Measurements from ENCODE around the gene DDX4.
A peak's percentile ranks its signal among the peaks of the same experiment; 100 is the strongest.

The DDX4 gene

DNA sequence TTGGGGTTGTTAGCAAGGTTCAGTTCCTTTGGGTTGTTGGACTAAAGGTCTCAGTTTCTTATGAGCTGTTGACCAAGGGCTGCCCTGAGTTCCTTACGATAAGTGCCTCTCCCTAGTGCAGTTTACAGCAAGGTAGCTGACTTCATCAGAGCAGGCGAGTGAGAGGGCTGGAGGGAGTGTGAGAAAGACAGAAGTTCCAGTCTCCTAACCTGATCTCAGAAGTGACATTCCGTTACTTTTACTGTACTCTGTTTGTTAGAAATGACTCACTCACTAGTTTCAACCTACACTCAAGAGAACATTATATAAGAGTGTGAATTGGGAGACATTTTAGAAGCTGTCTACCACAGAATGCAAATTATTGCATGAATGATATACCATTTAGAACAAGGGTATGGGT, 92.1 kb downstream of the DDX4 start:
- DNase-seq: no peak

DNA sequence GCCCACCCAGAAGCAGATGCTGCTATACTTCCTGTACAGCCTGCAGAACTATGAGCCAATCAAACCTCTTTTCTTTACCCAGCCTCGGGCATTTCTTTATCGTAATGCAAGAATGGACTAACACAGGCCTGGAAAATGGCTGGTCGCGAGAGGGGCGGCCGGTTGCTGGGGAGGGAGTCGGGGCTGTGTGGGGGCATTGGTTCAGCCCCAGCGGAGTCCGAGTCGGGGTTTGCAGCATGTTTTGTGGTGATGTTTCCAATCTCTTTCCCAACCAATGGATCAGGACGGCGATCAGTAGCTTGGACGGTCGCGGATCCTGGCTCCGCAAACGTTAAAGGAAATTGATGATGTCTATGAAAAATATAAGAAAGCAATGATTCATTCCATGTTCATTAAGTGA, 94.6 kb downstream of the DDX4 start:
- no peak for DNase-seq

DNA sequence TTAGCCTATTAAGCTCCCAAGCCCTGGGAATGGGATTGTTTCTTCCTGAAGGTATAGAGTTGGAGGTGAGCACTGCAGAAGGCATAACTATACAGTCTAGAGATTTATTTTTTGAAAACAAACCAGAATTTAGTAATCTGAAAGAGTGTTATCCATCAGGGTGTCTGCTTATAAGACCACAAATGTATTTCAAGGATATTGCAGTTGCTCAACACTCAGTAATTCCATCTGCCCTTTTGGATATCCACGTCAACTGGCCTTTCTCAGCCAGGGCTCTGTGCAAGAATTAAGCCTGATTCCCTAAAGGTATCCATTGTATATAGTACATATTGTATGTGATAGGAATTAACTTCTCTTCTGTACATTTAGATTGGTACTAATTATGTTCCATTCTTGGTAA, 98.3 kb downstream of the DDX4 start:
- no peak for DNase-seq

DNA sequence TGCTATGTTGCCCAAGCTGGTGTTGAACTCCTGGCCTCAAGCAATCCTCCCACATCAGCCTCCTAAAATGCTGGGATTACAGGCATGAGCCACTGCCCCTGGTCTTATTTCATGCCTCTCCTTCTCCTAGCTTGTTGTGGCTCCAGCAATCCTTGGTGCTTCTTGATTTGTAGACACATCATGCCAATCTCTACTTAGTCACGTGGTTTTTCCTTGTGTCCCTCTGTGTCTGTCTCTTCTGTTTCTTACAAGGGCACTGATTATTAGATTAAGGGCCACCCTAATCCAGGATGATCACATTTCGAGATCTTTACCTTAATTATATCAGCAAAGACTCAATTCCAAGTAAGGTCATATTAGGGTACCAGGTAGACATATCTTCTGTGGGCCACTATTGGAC, 104.1 kb downstream of the DDX4 start:
- DNase-seq: no peak

DNA sequence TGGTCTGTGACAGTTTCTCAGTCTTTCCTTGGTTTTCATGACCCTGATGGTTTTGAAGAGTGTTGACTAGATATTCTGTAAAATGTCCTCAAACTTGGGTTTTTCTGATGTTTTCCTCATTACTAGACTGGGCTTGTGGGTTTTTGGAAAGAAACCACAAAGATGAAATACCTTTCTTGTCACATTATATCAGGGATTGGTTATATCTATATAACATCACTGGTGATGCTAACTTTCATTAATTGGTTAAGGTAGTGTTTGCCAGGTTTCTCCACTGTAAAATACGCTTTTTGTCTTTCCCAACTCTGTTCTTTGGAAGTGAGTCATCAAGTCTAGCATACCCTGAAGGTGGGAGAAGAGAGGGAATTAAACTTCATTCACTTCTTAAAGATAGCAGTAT, 110.0 kb downstream of the DDX4 start:
- no peak for DNase-seq

DNA sequence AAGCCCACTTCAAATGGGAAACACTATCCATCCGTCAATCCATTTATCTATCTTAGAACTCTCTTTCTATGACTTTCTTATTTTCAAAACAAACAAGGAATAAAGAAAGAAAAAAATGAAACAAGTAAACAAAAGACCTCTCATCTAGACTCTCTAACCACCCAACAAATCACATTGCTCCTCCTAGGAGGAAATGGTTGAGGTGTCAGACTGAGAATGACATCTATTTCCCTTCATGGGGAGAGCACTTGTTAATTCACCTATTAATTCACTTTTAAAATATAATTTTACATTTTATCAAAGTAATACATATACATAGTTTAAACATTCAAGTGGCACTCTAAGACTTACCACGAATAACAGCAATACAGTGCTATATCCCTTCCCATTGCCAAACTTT, 110.9 kb downstream of the DDX4 start:
- no peak for DNase-seq

DNA sequence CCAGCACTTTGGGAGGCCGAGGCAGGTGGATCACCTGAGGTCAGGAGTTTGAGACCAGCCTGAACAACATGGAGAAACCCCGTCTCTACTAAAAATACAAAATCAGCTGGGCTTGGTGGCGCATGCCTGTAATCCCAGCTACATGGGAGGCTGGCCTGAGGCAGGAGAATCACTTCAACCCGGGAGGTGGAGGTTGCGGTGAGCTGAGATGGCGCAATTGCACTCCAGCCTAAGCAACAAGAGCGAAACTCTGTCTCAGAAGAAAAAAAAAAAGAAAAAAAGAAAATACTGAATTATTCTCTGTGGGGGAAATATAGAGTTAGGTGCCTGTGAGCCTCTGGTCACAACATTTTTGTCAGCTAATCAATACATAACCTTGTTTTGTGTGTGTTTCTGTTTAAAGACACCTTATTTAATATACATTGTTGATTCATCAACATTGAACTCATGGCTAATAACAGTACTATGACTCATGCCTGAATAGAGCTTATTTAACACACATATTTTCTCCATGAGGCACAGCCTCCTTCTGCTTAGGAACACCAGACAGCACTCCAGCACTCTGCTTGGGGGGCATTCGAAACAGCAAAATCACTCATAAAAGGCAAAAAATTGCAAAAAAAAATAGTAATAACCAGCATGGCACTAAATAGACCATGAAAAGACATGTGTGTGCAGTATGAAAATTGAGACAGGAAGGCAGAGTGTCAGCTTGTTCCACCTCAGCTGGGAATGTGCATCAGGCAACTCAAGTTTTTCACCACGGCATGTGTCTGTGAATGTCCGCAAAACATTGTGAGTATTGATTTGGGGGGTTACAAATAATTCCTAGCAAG, 113.2 kb downstream of the DDX4 start, which contains the start of gene IL31RA:
IL31RA (plus strand) TSS at position 519 of the 836 bp plus-strand sequence; CDS start at position 733, 214 bp downstream.
- DNase-seq: peak; percentile 30 to 72 (median 64)

DNA sequence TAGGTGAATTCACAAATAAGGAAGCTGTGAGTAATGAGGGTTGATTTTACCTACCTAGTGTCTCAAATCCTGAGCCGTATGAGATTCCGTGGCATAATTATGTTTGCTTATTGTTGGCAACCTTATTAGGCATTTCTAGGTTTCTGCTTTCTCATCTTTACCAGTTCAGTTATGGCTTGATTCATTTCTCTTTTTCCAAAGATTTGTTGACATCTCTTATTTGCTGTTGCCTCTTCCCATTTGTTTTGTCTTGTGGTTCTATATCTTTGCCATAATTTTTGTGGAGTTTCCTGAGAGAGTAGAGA, 113.8 kb downstream of the DDX4 start:
- no peak for DNase-seq

DNA sequence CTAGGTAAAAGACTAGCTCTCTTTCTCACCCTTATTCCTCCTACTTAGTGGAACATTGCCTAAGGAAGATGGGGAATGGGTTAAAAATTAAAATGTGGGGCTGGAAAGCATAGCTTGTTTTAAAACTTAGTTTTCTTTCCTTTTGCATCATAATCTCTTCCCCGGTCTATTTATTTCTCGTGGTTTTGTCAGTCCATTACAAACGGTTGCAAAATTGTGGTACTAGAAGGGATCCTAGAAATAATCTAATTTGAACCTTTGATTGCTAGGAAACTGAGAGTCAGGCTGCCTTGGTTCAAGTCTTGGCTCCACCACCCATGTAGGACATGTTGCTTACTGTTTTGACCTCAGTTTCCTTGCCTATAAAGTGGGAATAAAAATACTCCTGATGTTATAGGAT, 114.6 kb downstream of the DDX4 start:
- no peak for DNase-seq

DNA sequence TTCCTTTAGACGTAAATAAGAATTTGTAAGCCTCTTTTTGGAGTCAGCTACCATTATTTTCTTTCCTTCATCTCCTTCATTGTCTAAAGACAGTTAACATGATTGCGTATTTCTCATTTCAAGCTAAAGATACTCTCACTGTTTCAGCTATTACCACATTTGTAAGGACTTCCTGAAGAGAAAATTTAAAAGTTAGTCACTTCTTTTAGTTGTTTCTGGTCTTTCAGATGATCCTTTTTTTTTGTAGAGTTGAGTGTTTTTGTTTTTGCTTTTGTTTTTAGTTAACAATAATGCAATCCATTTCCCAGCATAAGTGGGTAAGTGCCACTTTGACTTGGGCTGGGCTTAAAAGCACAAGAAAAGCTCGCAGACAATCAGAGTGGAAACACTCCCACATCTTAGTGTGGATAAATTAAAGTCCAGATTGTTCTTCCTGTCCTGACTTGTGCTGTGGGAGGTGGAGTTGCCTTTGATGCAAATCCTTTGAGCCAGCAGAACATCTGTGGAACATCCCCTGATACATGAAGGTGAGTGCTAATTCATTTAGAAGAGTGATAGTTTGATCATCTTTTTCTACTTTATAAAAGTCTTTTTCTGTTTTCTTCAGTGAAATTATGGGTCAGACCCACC, 115.3 kb downstream of the DDX4 start:
- peak; percentile 37 to 83 (median 69) for DNase-seq

DNA sequence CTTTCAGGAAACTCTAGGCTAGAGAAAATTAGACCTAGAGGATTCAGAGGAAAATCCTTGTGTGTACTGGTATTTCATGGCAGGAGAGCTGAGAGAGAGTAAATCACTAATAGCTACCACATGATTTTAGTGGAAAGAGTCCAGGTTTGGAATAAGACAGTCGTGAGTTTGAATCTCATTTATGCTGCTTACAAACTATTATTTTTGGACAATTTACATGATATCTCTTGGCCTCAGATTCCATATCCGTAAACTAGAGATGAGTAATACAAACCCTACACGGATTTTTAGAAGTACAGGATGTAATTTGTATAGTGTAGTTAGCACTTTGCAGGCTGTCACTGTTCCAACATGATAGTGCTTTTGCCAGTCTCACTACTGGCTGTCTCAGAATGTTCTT, 116.0 kb downstream of the DDX4 start:
- DNase-seq: no peak

DNA sequence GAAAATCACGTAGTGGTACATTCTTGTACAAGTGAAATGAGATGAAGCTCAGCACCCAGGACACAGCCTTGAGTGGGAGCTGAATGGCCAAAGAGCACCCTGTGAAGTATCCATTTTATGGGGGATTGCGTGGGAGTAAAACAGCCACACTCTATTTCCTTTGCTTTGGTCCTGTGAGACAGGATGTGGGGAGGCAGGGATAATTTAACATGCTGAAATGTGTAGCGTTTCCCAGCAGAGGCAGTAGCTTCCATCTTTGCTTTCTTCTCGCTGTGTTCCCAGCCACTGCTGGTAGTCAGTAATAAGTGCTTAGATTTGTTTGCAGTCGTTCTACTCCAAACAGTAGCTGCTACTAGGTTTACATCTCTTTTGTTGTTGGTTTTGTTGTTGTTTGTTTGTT, 117.6 kb downstream of the DDX4 start:
- DNase-seq: no peak

DNA sequence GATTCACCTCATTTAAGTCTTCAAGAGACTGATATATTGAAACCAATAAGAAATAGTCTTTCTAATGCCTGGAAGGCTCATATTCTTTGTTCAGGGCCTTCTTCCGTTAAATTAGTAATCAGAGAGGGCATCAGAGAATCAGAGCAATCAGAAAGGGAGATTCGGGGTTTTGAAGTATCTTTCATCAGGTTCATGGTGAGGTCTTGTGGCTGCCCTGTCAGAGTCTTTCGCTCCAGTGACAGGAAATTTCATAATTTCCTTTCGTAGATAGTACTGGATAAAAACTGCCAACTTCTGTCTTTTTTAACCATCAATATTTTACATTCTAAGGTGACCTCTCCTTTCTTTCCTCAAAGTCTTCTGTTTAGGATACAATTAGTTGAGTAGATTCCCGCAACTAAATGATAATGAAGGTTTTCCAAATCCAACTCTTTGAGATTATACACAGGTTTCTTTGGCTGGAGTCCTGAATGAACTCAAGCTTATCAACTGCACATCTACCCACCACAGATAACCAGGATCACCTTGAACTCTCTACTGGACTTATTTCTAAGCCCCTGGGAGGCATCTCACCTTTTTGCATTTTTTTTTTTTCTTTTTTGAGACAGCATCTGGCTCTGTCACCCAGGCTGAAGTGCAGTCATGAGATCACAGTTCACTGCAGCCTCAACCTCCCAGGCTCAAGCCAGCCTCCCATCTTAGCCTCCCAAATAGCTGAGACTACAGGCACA, 118.8 kb downstream of the DDX4 start:
- DNase-seq: peak; percentile 67 to 80 (median 79)

DNA sequence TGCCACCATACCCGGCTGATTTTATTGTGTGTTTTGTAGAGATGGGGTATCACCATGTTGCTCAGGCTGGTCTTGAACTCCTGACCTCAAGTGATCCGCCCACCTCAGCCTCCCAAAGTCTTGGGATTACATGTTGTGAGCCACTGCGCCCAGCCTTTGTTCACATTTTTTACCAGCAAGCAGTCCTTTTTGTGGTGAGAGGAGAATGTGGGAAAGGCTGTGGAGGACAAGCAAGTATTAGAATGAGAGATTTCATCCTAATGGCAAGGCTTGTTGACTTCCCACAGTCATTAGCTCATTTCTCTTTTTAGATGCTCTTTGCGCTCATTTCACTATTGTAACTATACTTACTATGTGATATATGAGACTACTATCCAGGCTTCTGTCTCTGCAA, 119.4 kb downstream of the DDX4 start:
- DNase-seq: no peak

DNA sequence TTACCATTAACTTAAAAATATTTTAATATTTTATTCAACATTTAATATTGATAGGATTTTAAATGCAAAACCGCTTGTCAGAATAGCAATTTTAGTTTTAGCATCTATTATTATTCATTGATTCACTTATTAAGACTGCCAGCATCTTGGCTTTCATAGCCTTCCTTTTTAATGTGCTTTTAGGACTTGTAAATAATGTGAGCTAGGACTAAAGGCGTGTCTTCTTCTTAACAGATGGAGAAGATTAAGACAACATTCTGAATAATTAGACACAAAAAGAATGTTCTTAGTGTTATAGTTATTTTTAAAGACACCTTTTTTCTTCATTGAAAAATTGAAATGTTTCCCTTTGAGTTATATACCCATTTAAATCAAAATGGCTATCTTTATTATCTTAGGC, 120.2 kb downstream of the DDX4 start:
- DNase-seq: no peak

DNA sequence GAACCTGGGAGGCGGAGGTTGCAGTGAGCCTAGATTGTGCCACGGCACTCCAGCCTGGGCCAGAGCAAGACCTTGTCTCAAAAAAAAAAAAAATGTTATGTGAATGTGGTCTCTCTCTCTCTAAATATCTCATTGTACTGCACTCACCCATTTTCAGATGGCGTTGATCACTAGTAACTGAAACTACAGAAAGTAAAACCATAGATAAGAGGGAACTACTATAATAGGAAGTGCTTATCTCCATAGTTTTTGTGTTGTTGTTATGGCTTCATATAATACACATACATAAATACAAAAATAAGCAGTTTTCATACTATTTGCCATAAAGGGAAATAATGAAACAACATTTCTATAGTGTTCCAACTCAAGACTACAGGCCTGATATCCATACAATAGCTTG, 122.4 kb downstream of the DDX4 start:
- DNase-seq: peak; percentile 16 to 57 (median 42)

DNA sequence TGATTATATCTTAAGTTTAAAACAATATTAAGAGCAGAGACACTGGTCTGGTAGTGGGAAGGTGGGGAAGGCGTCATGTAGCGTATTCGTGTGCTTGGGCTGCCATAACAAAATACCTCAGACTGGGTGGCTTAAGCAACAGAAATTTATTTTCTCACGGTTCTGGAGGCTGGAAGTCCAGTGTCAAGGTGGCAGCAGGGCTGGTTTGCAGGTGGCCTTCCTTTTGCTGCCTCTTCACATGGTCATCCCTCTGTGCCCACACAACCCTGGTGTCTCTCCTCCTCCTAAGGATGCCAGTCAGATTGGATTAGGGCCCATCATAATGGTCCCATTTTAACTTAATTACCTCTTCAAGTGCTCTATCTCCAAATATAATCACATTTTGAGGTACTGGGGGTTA, 122.8 kb downstream of the DDX4 start:
- no peak for DNase-seq

DNA sequence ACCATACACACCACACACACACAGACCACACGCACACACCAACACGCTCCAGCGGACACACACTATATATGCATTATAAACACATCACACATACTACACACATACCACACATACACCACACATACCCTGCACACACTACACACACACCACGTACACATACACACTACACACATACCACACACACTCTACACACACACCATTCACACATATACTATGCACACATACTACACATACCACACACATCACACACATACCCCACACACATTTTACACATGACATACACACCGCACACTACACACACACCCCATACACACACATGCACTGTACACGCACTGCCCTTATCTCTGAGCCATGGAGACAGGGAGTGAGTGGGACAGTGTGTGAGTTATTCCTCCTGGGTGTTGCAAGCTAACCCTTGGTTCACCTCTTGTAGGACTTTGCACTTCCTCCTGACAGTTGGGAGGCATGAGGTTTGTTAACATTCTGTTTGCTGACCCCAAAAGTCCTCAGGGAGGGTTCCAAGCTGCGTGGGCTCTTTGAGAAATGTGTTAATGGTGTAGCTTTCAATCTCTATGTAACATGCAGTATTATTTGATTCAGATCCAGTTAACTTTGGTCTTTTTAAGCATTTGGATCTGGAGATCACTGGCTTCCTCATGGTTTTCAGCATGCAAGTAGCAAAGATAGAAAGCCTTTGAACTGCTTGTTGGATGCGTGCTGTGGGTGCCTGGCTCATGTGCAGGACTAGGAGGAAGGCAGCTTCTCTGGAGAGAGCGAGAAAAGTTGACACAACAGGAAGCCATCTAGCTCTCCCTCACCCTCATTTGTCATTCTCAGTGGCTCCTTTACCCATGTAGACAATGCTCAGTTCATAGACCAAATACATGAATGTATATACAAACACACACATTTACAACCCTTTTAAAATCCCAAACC, 127.0 kb downstream of the DDX4 start:
- peak; percentile 54 to 72 (median 68) for DNase-seq

DNA sequence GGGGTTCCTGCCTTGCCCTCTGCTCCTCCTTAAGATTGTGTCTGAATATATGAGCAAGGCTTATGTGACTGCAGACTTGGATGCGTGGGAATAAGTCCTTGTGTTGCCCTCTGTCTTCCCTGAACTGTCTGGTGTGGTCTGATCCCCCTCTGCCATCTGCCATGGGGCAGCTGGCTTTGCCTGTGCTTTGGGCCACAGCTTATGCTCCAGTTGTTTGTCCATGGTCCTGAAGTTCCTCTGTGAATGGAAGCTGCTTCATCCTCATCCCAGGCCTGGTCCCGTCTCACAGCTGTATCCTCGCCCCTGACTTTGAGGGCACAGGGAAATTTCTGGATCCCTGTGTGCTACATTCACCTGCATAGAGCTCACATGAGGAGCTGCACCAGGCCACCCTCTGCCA, 128.0 kb downstream of the DDX4 start:
- DNase-seq: peak; percentile 26 to 32 (median 30)

DNA sequence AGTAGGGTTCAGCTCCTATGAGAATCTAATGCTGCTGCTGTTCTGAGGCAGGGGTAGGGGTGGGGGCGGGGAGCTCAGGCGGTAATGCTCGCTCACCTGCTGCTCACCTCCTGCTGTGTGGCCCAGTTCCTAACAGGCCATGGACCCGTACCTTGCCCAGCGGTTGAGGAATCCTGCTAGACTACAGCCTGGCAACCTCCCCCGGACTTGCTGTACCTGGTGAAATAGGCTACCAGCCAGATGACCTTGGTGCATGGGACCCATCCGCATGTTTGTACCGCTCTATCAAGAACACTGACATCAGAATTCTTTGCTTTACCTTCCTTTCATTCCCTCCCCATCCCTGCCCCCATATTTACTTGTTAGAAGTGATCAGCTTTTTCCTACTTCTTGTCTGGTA, 128.6 kb downstream of the DDX4 start:
- no peak for DNase-seq
